Coronary artery (tissue), 2 donors: ENCODE results near the gene CRACR2A.

Experiments
- DNase-seq: peaks from one replicate; pipeline ENCODE4 v3.0.0-alpha.2; 2017; ENCODE audit warnings: low spot score
- H3K27ac ChIP-seq, 2 donors: fragments of 200-600 bp; sonication (generic); one replicate each; pipeline ENCODE4 v1.5.1; 2016 to 2019
- H3K4me3 ChIP-seq: fragments of 200-600 bp; sonication (generic); 2 replicates; pipeline ENCODE4 v1.5.1; 2016; ENCODE audit warnings: mild to moderate bottlenecking, moderate library complexity
- TF ChIP-seq, protein P1 (sequence below): fragments of 200-600 bp; sonication (generic); IDR thresholded peaks from one replicate; pipeline ENCODE4 v1.5.1; 2019; ENCODE audit warnings: antibody characterized with exemption

CRACR2A gene

DNA sequence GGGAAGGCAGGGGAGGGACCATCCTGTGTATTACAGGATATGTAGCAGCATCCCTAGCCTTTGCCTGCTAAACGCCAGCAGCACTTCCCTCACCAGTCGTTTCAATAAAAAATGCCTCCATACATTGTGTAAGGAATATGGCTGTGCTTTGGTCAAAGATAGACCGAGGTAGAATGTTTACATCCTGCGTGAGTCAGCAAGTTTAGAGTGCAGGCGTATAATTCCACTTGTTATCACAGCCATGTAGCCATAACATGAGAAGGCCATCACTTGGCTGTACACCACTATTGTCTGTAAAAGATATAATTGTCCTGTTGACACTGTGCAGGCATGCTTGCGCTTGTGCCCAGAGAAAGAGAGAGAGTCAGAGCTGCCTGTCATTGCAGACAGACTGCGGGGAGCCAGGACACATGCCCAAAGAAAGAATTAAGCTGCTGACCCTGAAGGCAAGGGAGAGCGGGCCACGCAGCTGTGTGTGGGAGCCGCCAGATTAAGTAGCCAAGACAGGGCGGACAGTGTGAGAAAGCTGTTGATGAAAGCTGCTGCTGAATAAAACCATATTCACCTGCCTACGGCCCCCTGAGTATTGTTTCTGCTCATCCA lies 68.4 kb downstream of the CRACR2A start:
- no peak overlapping the region for H3K4me3 ChIP-seq
- no peak for DNase-seq
- TF ChIP-seq, protein P1, sequence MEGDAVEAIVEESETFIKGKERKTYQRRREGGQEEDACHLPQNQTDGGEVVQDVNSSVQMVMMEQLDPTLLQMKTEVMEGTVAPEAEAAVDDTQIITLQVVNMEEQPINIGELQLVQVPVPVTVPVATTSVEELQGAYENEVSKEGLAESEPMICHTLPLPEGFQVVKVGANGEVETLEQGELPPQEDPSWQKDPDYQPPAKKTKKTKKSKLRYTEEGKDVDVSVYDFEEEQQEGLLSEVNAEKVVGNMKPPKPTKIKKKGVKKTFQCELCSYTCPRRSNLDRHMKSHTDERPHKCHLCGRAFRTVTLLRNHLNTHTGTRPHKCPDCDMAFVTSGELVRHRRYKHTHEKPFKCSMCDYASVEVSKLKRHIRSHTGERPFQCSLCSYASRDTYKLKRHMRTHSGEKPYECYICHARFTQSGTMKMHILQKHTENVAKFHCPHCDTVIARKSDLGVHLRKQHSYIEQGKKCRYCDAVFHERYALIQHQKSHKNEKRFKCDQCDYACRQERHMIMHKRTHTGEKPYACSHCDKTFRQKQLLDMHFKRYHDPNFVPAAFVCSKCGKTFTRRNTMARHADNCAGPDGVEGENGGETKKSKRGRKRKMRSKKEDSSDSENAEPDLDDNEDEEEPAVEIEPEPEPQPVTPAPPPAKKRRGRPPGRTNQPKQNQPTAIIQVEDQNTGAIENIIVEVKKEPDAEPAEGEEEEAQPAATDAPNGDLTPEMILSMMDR = no peak
- no peak overlapping the region for H3K27ac ChIP-seq

DNA sequence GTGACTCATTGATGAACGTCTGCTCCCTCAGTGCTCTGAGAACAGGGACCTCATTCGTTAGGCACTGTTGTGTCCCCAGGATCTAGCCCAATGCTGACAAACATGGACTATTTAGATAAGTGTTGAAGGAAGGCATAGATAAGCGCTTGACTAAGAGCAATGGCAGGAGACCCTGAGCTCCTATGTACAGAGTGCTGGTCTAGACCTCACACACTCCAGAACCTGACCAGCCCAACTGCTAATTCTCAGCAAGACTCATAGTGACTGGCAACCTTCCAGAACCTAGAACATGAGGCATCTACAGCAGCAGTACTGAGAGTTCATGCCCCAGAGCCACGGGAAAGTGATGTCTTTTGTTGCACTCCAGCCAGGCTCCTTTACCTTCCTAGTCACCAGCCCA lies 69.2 kb downstream of the CRACR2A start:
- no peak for DNase-seq
- Histone ChIP-seq H3K4me3 (no peak overlapping the region), H3K27ac (no peak overlapping the region)
- TF ChIP-seq, protein P1 = no peak

DNA sequence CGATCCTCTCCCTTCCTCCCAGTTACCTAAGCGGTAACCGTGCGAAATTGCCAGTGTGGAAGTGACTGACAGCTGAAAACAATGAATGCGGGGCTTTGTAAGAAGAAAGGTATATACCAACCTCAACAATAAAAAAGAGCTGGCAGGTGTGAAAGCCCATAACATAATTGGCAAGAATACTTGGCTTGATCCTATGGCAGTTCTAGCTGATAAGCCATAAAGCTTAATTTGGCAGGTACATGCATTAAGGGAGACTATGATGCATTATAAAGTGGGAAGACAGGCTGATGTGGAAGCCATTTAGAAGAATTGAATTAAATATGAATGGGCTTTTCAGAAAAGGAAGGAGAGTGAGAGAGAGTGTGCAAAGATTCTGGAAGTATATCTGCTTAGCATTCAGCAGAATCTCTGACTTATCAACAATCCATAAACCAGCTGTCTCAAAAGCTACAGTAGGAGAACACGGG lies 71.3 kb downstream of the CRACR2A start:
- no peak for DNase-seq
- TF ChIP-seq, protein P1 = no peak

DNA sequence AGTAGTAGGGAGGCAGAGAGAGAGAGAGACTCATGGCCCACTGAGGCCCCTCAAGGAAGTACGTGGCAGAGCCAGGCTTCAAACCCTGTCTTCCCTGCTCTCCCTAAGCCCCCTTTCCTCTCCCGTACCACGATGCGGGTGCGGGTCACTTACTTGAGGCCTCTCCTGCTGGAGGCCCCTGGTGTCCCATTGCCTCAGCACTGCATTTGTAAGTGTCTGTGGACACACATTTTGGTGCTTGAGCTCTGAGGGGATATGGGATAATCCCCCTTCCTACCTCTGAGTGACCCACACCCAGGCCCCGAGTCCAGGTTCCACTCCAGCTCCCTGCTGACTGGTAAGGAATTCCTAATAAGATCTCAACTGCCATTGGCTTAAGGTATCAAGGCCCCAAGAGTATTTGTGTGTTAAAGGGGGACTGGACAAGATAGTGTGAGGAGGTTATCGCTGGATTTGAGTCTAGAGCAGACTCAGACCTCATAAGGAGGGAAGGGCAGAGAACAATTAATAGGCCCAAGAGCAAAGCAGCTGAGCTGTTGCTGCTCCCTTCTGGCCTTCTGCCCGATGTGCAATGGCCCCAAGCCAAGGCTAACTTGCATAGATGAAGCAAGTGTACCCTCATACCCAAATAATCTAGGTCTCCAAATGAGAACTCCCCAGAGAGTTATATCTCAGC lies 71.9 kb downstream of the CRACR2A start:
- Histone ChIP-seq H3K27ac (no peak overlapping the region), H3K4me3 (no peak overlapping the region)
- TF ChIP-seq, protein P1 = no peak
- no peak for DNase-seq

More for the DNA sequence above, 71.3 kb downstream of the CRACR2A start:
- no peak overlapping the region for H3K27ac ChIP-seq
- no peak overlapping the region for H3K4me3 ChIP-seq

DNA sequence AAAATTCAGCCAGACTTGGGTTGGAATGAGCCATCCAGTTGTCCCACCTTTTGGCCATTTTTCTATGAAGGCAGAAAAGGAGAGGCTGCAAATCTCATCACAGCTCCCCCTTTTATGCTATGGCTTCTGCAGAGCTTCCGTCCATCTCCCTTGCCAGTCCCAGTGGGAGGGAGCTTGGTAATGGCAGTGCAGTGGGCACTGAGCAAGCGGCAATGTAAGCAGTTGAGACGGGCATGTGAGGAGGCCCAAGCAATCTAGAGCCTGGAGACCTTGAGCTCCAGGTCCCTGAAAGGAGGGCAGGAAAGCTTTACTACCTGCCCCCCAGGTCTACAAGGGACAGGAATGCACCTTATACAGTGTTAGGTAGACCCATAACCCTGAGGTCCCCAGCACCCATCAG lies 73.1 kb downstream of the CRACR2A start:
- TF ChIP-seq, protein P1 = no peak
- no peak overlapping the region for H3K27ac ChIP-seq
- H3K4me3 ChIP-seq = no peak overlapping the region
- no peak for DNase-seq

DNA sequence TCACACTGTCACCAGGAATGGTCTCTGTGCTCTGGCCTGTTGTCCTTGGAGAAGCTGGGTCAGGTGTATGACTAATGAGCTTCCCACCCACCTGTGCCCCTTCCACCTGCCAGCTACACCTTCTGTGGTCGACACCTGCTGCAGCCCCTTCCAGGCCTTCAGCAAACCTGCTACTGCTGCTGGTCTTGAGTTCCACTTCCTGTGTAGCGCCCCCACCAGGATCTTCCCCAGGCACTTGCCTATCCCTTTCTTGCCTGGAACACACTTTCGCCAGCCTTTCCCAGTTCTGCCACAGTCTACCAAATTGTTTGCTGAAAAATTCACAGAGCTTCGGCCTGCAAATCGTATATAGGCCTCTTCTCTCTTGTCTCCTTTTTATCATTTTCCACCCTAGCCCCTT lies 75.3 kb downstream of the CRACR2A start:
- no peak overlapping the region for H3K27ac ChIP-seq
- no peak overlapping the region for H3K4me3 ChIP-seq
- TF ChIP-seq, protein P1 = no peak
- DNase-seq = no peak
